Activated naive CD4-positive, alpha-beta T cell treated with anti-CD3 and anti-CD28 coated beads for 36 hours (primary cell): ENCODE data around the gene SLC25A30. TPM values are rescaled to one million over a fixed set of nuclear protein-coding genes. Genes with fewer than 3 reads are reported as not detected.
"Not testable (repeated sequence)": the region's sequence is repeated elsewhere in the genome, so short reads cannot be mapped to it uniquely, and the experiment has no call there.

Experiments used
- CTCF ChIA-PET: fragments of 350-600 bp; sonication (Branson Sonifier 250); formaldehyde crosslinking; loops from one replicate; lab custom pipeline; 2021; ENCODE audit warnings: antibody characterized with exemption; lab: Charles Lee
- DNase-seq: peaks from one replicate; pipeline ENCODE4 v3.0.0-alpha.2; 2020
- H3K27ac Mint-ChIP-seq: one replicate; pipeline ENCODE4 v1.8.0; 2021; ENCODE audit warnings: mild to moderate bottlenecking, mixed read lengths
- H3K27me3 Mint-ChIP-seq: one replicate; pipeline ENCODE4 v1.8.0; 2021; ENCODE audit warnings: low read depth, mixed read lengths
- H3K36me3 Mint-ChIP-seq: one replicate; pipeline ENCODE4 v1.8.0; 2021; ENCODE audit warnings: low read depth, mixed read lengths
- H3K4me1 Mint-ChIP-seq: one replicate; pipeline ENCODE4 v1.8.0; 2021; ENCODE audit warnings: low read depth, mixed read lengths
- H3K4me3 Mint-ChIP-seq: one replicate; pipeline ENCODE4 v1.8.0; 2021; ENCODE audit warnings: mild to moderate bottlenecking, moderate library complexity, mixed read lengths
- H3K9me3 Mint-ChIP-seq: one replicate; pipeline ENCODE4 v1.8.0; 2021; ENCODE audit warnings: mixed read lengths
- intact Hi-C: fragments of 100-400 bp; cut with micrococcal nuclease; formaldehyde crosslinking; loops from one replicate; pipeline ENCODE4 v1.15.1; 2023
- total RNA-seq, 2 experiments: library from RNA; stranded (reverse); gene quantifications; one replicate each; pipeline ENCODE4 v1.2.3, GENCODE V29; 2021

SLC25A30 gene
- total RNA-seq, 2 experiments from 2014 or later: 13.6 to 15.1 TPM

- Mint-ChIP-seq H3K36me3 (no peaks in the 10 kb centered on the region), H3K27ac (no peak overlapping the region), H3K27me3 (no peaks in the 10 kb centered on the region), H3K4me3 (no peak overlapping the region), H3K4me1 (peaks cover 12% of the 10 kb centered on the region), H3K9me3 (no peaks in the 10 kb centered on the region)
- intact Hi-C loops: loop anchor here (5.0 kb wide), 1 partner anchor 843 kb away; the partner anchor contains the start of gene TSC22D1
- CTCF ChIA-PET: interaction anchor here (0.7 to 1.3 kb wide), 4 partner anchors 48 to 63 kb away, joined by 3 read pairs; no protein-coding TSS in a partner anchor
- no peak for DNase-seq
Observed at GRCh38 chr13:45419945-45420344, 1.8 kb upstream of the SLC25A30 start.

- not testable (repeated sequence) for H3K9me3 Mint-ChIP-seq, H3K27me3 Mint-ChIP-seq, H3K4me3 Mint-ChIP-seq, H3K36me3 Mint-ChIP-seq, H3K27ac Mint-ChIP-seq, DNase-seq
- H3K4me1 Mint-ChIP-seq: peaks cover 17% of the 10 kb centered on the region
- CTCF ChIA-PET: interaction anchor here (0.7 to 1.3 kb wide), 3 partner anchors 48 to 50 kb away, joined by 3 read pairs; no protein-coding TSS in a partner anchor
- intact Hi-C loops: loop anchor here (5.0 kb wide), 1 partner anchor 842 kb away; the partner anchor contains the start of gene TSC22D1
Observed at GRCh38 chr13:45419389-45419788, 1.2 kb upstream of the SLC25A30 start.

- peak overlapping the region; percentile 94 for H3K4me3 Mint-ChIP-seq
- H3K27ac Mint-ChIP-seq: peak overlapping the region; percentile 92
Observed at GRCh38 chr13:45416516-45417128, 1.6 kb downstream of the SLC25A30 start.

GRCh38 chr13:45415112-45415511, 3.1 kb downstream of the SLC25A30 start:
- CTCF ChIA-PET: interaction anchor here (0.7 to 4.7 kb wide), 3 partner anchors 20 to 75 kb away, joined by 3 to 23 read pairs (median 11); no protein-coding TSS in a partner anchor
- Mint-ChIP-seq H3K36me3 (peaks cover 2% of the 10 kb centered on the region), H3K27ac (no peak overlapping the region), H3K4me1 (peaks cover 24% of the 10 kb centered on the region), H3K4me3 (no peak overlapping the region), H3K27me3 (no peaks in the 10 kb centered on the region), H3K9me3 (no peaks in the 10 kb centered on the region)
- DNase-seq: no peak
- intact Hi-C loops: loop anchor here (5.0 kb wide), 1 partner anchor 838 kb away; the partner anchor contains the start of gene TSC22D1

More at GRCh38 chr13:45416516-45417128, 1.6 kb downstream of the SLC25A30 start:
- CTCF ChIA-PET: interaction anchor here (1.4 to 4.7 kb wide), 3 partner anchors 18 to 55 kb away, joined by 6 to 23 read pairs (median 9); no protein-coding TSS in a partner anchor
- no peaks in the 10 kb centered on the region for H3K36me3 Mint-ChIP-seq
- intact Hi-C loops: loop anchor here (1.0 to 5.0 kb wide), 3 partner anchors 20 to 839 kb away; partner anchors contain the start of genes COG3 and TSC22D1
- no peak for DNase-seq
- H3K27me3 Mint-ChIP-seq: no peaks in the 10 kb centered on the region
- H3K9me3 Mint-ChIP-seq: no peaks in the 10 kb centered on the region
- peaks cover 24% of the 10 kb centered on the region for H3K4me1 Mint-ChIP-seq

- H3K27ac Mint-ChIP-seq: no peak overlapping the region
- no peaks in the 10 kb centered on the region for H3K27me3 Mint-ChIP-seq
- no peak overlapping the region for H3K4me3 Mint-ChIP-seq
- H3K36me3 Mint-ChIP-seq: peaks cover 2% of the 10 kb centered on the region
- CTCF ChIA-PET: interaction anchor here (1.8 to 4.7 kb wide), 2 partner anchors 19 to 43 kb away, joined by 7 to 23 read pairs; no protein-coding TSS in a partner anchor
- H3K4me1 Mint-ChIP-seq: peaks cover 24% of the 10 kb centered on the region
- intact Hi-C loops: no loop called here
- no peak for DNase-seq
- H3K9me3 Mint-ChIP-seq: no peaks in the 10 kb centered on the region
Observed at GRCh38 chr13:45413826-45414307, 4.3 kb downstream of the SLC25A30 start.

- Mint-ChIP-seq H3K9me3 (no peaks in the 10 kb centered on the region), H3K27ac (no peak overlapping the region), H3K27me3 (no peaks in the 10 kb centered on the region), H3K4me3 (no peak overlapping the region), H3K4me1 (peaks cover 24% of the 10 kb centered on the region), H3K36me3 (peaks cover 7% of the 10 kb centered on the region)
- intact Hi-C loops: no loop called here
- CTCF ChIA-PET: interaction anchor here (0.5 to 1.8 kb wide), 4 partner anchors 9 to 41 kb away, joined by 3 to 7 read pairs (median 3); no protein-coding TSS in a partner anchor
- no peak for DNase-seq
Observed at GRCh38 chr13:45412274-45413049, 5.7 kb downstream of the SLC25A30 start.

- H3K4me3 Mint-ChIP-seq: no peak overlapping the region
- H3K27ac Mint-ChIP-seq: no peak overlapping the region
- peaks cover 17% of the 10 kb centered on the region for H3K4me1 Mint-ChIP-seq
- peaks cover 10% of the 10 kb centered on the region for H3K36me3 Mint-ChIP-seq
- no peaks in the 10 kb centered on the region for H3K9me3 Mint-ChIP-seq
- intact Hi-C loops: no loop called here
- no peaks in the 10 kb centered on the region for H3K27me3 Mint-ChIP-seq
- DNase-seq: no peak
- CTCF ChIA-PET: interaction anchor here (0.5 to 1.3 kb wide), 2 partner anchors 10 to 13 kb away, joined by 3 read pairs; no protein-coding TSS in a partner anchor
Observed at GRCh38 chr13:45411631-45412030, 6.5 kb downstream of the SLC25A30 start.

GRCh38 chr13:45411221-45411620, 7.0 kb downstream of the SLC25A30 start:
- Mint-ChIP-seq H3K27ac (no peak overlapping the region), H3K9me3 (no peaks in the 10 kb centered on the region), H3K4me3 (no peak overlapping the region), H3K36me3 (peaks cover 13% of the 10 kb centered on the region), H3K4me1 (peaks cover 17% of the 10 kb centered on the region), H3K27me3 (no peaks in the 10 kb centered on the region)
- CTCF ChIA-PET: interaction anchor here (1.3 kb wide), 1 partner anchor 12 kb away, joined by 3 read pairs; no protein-coding TSS in a partner anchor
- no peak for DNase-seq
- intact Hi-C loops: no loop called here

- Mint-ChIP-seq H3K36me3 (peaks cover 17% of the 10 kb centered on the region), H3K4me1 (peaks cover 17% of the 10 kb centered on the region), H3K27me3 (no peaks in the 10 kb centered on the region), H3K4me3 (no peak overlapping the region), H3K9me3 (no peaks in the 10 kb centered on the region), H3K27ac (no peak overlapping the region)
- intact Hi-C loops: no loop called here
- no peak for DNase-seq
- CTCF ChIA-PET: no interaction called here
Observed at GRCh38 chr13:45410466-45410865, 7.7 kb downstream of the SLC25A30 start.

- CTCF ChIA-PET: interaction anchor here (0.7 kb wide), 1 partner anchor 40 kb away, joined by 8 read pairs; no protein-coding TSS in a partner anchor
- H3K27me3 Mint-ChIP-seq: no peaks in the 10 kb centered on the region
- no peak for DNase-seq
- no peaks in the 10 kb centered on the region for H3K9me3 Mint-ChIP-seq
- H3K36me3 Mint-ChIP-seq: peaks cover 22% of the 10 kb centered on the region
- intact Hi-C loops: no loop called here
- H3K4me3 Mint-ChIP-seq: no peak overlapping the region
- no peak overlapping the region for H3K27ac Mint-ChIP-seq
- peaks cover 15% of the 10 kb centered on the region for H3K4me1 Mint-ChIP-seq
Observed at GRCh38 chr13:45410001-45410400, 8.2 kb downstream of the SLC25A30 start.

- no peak overlapping the region for H3K27ac Mint-ChIP-seq
- H3K36me3 Mint-ChIP-seq: peaks cover 32% of the 10 kb centered on the region
- H3K4me3 Mint-ChIP-seq: no peak overlapping the region
- CTCF ChIA-PET: interaction anchor here (1.0 kb wide), 1 partner anchor 35 kb away, joined by 3 read pairs; no protein-coding TSS in a partner anchor
- DNase-seq: no peak
- H3K27me3 Mint-ChIP-seq: no peaks in the 10 kb centered on the region
- no peaks in the 10 kb centered on the region for H3K9me3 Mint-ChIP-seq
- intact Hi-C loops: no loop called here
- H3K4me1 Mint-ChIP-seq: peaks cover 2% of the 10 kb centered on the region
Observed at GRCh38 chr13:45406421-45406820, 11.8 kb downstream of the SLC25A30 start.

- CTCF ChIA-PET: interaction anchor here (0.7 to 2.6 kb wide), 3 partner anchors 9 to 87 kb away, joined by 3 to 10 read pairs (median 6); no protein-coding TSS in a partner anchor
- no peak overlapping the region for H3K27ac Mint-ChIP-seq
- H3K4me1 Mint-ChIP-seq: peaks cover 12% of the 10 kb centered on the region
- H3K36me3 Mint-ChIP-seq: peaks cover 34% of the 10 kb centered on the region
- DNase-seq: no peak
- intact Hi-C loops: no loop called here
- H3K4me3 Mint-ChIP-seq: no peak overlapping the region
- no peaks in the 10 kb centered on the region for H3K27me3 Mint-ChIP-seq
- H3K9me3 Mint-ChIP-seq: no peaks in the 10 kb centered on the region
Observed at GRCh38 chr13:45403081-45403480, 15.1 kb downstream of the SLC25A30 start.
